GM21390 (cell line): ENCODE data around the gene ADAMTS12.

Source experiments
- ATAC-seq: cut with Tn5 transposase; IDR thresholded peaks from one replicate; pipeline ENCODE4 v1.9.1; 2021; ENCODE audit not compliant: unreplicated experiment

The ADAMTS12 gene

DNA sequence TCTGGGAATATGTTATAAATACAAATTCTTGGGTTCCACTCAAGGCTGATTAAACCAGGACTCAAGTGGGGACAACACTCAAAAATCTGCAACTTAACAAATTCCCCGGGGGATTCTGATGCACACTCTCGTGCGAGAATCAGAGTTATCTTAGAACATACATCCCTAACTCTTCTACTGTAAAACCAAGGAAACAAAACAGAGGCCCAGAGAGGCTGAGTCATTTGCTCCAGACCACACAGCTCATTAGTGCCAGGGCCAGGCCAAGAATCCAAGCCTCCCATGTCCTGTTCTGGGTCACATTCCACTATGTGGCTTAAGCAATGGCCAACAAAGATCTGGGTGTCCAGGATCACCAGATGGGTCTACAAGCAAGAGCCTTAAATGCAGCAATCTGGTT lies 166.0 kb downstream of the ADAMTS12 start:
- ATAC-seq: no peak

- no peak for ATAC-seq
Observed at GRCh38 chr5:33721491-33722200, 170.1 kb downstream of the ADAMTS12 start.

DNA sequence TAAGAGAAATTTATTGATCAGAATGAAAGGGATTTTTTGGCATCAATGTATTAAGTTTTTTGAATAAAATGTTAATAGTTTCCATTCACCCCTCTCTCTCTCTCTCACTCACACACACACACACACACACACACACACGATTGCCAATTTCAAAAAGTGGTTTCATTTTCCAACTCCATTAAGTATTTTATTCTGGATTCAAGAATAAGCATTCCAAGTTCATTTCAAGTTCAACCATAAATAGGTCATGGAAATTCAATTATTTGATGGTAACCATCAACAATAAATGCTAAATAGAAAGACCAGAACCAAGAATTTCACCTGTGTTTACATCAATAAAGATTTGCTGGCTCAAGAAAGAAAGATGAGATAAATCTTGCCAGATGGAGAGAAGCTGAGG lies 171.6 kb downstream of the ADAMTS12 start:
- no peak for ATAC-seq

DNA sequence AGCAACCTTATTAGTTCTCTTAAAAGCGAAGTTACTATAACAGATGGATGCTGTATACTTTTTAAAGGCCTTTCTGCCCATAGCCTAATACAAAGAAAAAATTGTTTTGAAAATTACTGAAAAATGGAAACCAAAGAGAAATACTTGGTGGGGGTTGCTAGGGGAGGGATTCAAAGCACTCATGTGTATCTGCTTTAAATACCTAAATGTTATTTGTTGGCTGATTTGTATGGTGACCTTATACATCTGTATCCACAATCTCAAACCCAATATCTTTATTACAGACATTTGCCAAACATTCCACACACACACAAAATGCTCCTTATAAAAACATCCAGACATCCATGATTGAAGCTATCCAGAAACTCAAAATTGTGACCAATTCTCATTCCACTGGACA lies 172.0 kb downstream of the ADAMTS12 start:
- no peak for ATAC-seq

GRCh38 chr5:33715661-33716060 lies 176.1 kb downstream of the ADAMTS12 start:
- ATAC-seq: no peak

DNA sequence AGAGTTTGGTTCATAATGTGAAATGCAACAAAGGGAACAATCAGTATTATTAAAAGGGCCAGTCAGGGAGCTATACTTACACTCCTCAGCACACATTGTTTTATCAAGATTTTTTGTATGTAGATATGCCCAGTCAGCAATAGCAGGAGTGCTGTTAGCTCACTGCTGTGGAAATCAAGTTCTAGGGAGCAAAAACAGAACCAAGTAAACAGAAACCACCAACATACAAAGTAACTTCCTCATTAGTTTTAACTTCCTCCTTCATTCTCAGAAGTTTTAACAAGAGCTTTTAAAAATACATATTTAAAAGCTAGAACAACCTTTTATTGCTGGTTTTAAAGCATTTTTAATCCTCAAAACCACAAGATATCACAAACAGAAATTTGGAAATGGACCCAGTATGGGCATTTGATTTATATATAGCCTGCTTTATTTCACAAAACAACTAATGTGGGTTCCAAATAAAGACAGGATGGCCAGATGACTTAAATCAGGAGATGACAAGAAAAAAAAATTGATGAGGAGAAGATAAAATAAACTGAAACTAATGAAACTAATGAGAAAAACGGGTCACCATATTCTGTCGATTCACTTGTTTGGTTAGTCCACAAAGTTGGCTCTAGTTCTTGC lies 178.5 kb downstream of the ADAMTS12 start:
- ATAC-seq: no peak

DNA sequence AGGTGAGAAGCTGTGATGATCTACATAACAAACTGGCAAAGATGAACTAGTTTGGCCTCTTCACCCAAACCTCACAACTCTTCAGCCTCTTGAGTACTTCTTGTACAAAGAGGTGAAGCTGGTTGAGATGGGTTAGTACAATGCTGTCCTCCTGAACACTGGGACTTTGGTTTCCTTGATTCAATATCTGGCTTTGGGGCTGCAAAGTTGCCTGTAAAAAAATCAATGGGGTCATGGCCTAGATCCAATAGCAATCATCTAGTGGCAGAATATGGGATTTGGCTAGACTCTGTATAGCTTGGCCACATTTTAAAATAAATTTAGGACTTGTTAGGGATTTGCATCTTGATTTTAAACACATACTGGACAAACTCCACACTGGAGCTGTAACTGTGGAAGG lies 179.1 kb downstream of the ADAMTS12 start:
- ATAC-seq: no peak

GRCh38 chr5:33711094-33711679 lies 180.6 kb downstream of the ADAMTS12 start:
- no peak for ATAC-seq

DNA sequence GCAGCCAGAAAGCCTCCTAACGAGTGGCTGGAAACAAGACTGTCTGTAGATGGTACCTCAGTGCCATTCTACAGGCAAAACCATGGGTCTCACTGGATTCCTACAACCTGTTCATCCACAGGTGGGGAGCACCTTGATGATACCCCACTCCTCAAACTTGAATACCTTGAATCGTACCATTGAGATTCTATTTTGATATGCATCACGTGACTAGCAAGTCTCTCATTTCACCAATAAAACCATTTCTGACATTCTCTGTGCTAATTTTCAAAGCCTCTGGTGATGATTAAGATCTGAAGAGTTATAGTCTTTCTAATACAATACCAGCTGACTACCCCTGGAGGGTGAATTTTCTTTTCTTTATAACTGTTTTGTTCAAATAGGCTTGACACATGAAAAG lies 188.9 kb downstream of the ADAMTS12 start:
- no peak for ATAC-seq

DNA sequence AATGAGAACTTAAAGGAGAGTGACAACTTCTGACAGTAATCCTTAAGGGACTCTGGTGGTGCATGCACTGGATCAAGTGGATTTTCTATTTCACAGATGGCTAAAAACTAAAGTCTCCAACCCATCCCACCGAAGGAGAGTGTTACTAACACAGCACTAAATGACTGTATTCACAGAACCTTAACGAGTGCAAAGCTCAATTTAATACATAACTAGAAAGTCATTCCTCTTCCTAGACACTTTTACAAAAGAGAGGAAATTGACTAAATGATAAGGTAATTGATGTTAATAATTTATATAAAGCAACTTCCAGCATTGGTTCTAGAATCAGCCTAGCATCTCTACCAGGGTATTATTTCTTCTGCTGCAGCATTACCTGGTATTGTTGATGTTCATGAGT lies 189.8 kb downstream of the ADAMTS12 start:
- no peak for ATAC-seq

DNA sequence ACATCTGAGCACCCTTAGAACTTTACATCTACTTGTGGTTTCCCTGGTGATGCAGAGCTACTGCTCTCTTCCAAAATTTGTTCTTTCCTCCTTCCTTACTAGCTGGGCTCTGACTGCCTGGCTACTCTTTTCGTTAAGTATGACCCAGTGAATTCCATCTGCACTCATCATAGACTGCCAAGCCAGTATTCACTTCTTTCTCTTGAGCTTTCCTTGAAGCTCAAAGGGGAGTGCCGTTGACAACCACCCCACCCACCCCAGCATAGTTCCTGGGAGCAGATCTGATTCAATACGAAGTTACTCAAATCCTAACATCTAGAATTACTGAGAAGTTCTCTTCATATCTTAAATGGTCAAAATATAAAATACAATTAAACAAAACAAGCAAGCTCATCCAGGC lies 190.5 kb downstream of the ADAMTS12 start:
- no peak for ATAC-seq

GRCh38 chr5:33696411-33696810 lies 195.4 kb downstream of the ADAMTS12 start:
- no peak for ATAC-seq

DNA sequence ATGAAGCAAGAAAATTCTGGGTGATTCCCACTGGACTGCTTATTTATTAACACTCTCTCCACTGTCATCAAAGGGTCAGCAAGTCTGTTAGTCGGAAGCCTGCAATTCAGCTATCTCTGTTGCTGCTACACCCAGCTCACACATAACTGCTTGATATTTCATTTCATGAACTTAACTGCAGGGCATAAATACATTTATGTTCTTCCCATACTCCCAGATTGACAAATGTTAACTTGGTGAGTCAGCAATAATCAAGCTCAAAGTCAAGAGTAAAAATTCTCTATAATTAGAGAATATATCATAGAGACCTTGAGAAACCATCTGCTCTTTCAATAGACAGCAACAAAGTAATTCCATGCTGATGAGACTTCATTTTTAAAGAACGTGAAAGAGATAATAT lies 198.8 kb downstream of the ADAMTS12 start:
- ATAC-seq: no peak

DNA sequence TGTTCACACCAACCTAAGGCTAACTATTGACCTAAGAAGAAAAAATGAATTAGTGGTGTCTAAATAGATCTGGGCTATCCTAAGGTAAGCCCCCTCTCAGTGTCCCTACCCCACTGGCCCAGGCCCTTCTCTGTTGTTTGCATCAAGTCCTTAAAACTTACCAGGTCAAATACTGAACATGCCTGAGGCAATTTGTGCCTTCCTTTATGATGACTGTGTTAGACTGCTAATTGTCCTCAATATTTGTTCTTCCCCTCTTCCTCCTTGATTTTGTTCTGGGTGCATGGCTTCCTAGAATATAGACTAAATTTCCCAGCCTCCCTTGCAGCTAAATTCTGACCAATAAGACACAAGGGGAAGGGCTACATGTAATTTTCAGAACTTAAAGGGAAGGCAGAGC lies 199.9 kb downstream of the ADAMTS12 start:
- ATAC-seq: no peak

DNA sequence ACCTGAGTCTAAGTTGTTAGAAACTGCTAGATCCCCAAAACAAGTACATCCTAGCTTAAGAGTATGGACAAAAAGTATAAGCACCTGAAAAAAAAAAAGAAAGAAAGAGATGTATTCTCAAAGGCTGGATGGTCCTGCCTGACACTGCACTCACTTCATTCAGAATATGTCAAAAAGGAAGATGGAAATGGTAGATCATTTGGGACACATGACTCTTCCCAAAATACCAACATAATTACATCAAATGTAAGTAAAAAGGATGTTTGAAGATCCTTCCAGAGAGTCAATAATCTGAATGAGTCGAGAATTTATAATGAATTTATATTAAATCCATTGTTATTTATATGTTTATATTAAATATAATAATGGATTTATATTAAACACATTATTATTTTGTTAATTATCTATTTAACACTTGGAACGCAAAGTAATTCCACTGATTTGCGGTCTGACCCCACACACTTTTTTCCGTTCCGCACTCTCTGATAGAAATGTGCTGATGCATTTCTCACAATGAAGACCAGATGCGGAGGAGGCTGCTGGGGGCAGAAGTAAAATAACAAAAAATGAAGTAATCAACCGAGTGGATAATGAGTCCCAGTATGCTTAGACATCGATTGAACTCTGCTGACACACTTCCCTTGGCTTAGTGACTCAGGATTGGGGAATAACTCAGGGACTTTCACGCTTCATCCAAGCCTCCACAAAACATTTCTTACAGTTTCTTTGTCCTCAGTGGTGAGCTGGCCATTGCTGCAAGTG lies 201.2 kb downstream of the ADAMTS12 start:
- no peak for ATAC-seq

- ATAC-seq: no peak
Observed at GRCh38 chr5:33688526-33688925, 203.3 kb downstream of the ADAMTS12 start.

- no peak for ATAC-seq
Observed at GRCh38 chr5:33688066-33688465, 203.7 kb downstream of the ADAMTS12 start.

DNA sequence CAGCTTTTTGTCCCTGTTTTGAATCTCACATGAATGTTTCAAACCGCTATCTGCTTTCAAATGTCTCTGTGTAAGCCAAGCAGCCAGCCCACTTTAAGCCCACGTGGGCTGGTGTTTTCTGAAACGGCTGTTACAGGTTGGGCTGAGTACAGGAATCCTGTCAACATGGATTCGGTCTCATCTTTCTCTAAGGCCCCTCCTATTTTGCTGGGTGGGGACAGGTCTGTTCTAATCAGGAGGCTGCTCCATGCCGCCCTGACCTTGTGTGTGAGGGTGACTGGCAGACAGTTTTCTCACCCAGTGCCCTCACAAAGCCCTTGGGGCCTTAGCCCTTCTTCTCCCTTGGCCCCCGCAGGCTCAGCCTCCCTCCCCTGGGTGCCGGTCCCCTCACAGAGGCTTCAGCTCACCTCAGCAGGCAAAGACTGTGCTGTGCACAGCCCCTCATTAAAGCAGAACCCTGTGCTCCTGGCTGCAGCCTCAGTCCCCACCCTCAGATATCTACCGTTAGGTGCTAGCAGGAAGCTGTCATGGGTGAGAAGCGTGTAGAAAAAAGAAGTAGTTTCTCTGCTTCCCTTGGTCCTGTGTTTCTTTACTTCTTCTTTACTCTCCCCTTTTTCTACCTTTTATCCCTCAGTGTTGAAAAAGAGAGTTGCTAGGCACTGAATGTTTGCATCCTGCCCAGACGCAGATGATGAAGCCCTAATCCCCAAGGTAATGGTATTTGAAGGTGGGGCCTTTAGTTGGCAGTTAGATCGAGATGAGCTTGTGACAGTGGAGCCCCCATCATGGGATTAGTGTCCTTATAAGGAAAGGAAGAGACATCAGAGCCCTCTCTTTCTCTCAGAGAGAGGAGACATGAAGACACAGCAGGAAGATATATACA lies 205.7 kb downstream of the ADAMTS12 start:
- ATAC-seq: no peak

DNA sequence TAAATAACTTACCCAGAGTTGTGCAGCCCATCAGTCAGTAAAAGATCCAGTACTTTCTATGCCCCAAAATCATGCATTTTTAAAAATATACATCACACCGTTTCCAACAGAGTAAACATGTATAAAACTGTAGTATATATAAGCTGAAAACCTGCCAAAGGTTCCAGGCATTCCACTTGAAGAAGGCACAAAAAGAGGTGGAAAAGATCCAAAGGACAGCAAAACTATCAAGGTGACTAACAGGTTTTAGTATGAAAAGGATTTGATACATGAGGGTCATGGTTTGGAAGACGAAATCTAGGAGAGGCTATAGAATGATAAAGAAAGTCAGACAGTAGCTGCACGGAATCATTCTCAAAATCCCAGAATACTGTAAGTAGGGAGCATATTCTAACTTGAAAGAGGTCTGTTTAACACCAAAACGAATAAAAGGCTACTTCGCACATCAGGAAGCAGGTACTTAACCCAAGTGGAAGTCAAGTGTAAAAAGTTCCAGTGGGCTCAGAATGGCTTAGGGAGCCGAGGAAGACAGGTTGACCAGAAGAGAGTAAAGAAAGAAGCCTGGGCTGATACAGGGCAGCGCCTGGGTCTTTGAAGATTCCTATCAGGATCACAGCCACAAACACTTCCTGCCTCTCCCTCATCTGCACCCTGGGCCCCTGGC lies 207.2 kb downstream of the ADAMTS12 start:
- no peak for ATAC-seq

DNA sequence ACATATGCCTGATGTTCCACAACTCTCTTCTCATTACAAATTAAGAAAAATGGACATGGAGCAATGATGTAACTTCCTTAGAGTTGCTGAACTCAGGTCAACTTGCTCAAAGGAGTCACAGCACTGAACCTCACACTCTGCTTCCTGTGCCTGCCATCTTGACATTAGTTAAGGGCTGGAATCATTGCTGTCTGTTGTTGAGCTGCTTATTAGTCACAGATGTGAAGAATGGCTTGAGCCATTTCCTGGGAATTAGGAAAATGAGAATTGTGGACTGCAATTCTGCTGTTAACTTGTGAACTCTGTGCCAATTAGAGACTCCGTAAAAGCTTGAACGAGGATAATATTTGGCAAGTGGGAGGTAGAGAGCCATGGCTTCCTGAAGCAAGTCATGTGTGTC lies 212.0 kb downstream of the ADAMTS12 start:
- no peak for ATAC-seq
